Measurements from ENCODE around the gene HRH4.

HRH4 gene

DNA sequence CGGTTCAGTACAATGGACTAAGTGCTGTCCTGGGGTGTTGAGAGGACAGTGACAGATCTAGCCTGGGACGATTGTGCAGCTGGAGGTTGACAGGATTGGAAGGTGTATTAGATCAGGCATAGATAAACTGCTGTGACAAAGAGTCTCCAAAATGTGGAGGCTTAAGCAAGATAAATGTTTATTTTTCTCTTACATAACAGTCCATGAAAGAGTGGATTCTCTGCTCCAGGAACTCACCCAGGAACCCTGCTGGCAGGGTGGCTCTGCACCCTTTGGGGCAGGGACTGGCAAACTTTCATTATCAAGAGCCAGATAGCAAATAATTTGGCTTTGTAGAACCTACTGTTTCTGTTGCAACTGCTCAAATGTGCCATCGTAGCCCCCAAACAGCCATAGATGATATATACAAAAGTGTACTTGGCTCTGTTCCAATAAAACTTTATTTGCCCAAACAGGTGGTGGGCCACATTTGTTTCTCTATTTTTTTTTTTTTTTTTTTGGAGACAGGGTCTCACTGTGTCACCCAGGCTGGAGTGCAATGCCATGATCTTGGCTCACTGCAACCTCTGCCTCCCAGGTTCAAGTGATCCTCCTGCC, 9.7 kb downstream of the HRH4 start:
- H3K9me3 ChIP-seq (ENCODE audit: control insufficient read depth, low read length), result no peaks in the 10 kb centered on the region
- H2AFZ ChIP-seq, result no peak overlapping the region
- no peaks in the 10 kb centered on the region for H3K4me1 ChIP-seq
- H3K9ac ChIP-seq, result no peak overlapping the region
- H3K27me3 ChIP-seq (ENCODE audit: control insufficient read depth, insufficient read depth, low read length), result no peaks in the 10 kb centered on the region
- TF ChIP-seq, protein P1, sequence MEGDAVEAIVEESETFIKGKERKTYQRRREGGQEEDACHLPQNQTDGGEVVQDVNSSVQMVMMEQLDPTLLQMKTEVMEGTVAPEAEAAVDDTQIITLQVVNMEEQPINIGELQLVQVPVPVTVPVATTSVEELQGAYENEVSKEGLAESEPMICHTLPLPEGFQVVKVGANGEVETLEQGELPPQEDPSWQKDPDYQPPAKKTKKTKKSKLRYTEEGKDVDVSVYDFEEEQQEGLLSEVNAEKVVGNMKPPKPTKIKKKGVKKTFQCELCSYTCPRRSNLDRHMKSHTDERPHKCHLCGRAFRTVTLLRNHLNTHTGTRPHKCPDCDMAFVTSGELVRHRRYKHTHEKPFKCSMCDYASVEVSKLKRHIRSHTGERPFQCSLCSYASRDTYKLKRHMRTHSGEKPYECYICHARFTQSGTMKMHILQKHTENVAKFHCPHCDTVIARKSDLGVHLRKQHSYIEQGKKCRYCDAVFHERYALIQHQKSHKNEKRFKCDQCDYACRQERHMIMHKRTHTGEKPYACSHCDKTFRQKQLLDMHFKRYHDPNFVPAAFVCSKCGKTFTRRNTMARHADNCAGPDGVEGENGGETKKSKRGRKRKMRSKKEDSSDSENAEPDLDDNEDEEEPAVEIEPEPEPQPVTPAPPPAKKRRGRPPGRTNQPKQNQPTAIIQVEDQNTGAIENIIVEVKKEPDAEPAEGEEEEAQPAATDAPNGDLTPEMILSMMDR (IDR thresholded peaks at IDR 0.05), result no peak
- H3K4me3 ChIP-seq (ENCODE audit: low read depth, low read length), result no peak overlapping the region
- H3K4me2 ChIP-seq (ENCODE audit: low read length), result no peak overlapping the region
- H3K36me3 ChIP-seq (ENCODE audit: control insufficient read depth, insufficient read depth, low read length), result no peaks in the 10 kb centered on the region
- no peak overlapping the region for H3K27ac ChIP-seq
- H3K79me2 ChIP-seq, result no peaks in the 10 kb centered on the region

DNA sequence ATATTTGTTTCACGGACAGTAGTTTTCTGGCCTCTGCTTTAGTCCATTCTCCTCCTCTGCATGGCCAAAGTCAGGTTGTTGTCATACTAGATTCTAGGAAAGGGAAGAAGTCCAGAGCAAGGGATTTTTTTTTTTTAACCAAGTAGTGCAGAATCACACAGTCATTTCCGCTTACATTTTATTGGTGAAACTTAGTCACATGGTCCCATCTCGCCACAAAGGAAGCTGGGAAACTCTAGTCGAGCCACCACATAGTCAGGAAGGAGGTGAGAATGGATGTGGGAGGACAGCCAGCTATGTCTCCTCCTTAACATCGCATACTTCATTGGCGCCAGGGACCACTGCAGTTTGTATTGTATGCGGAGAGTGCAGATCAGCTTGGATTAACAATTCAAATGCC, 10.4 kb downstream of the HRH4 start:
- no peak overlapping the region for H3K4me3 ChIP-seq (ENCODE audit: low read depth, low read length)
- H2AFZ ChIP-seq, result no peak overlapping the region
- no peak overlapping the region for H3K9ac ChIP-seq
- H3K36me3 ChIP-seq (ENCODE audit: control insufficient read depth, insufficient read depth, low read length), result no peaks in the 10 kb centered on the region
- no peaks in the 10 kb centered on the region for H3K4me1 ChIP-seq
- H3K79me2 ChIP-seq, result no peaks in the 10 kb centered on the region
- H3K27me3 ChIP-seq (ENCODE audit: control insufficient read depth, insufficient read depth, low read length), result no peaks in the 10 kb centered on the region
- no peak overlapping the region for H3K27ac ChIP-seq
- TF ChIP-seq, protein P1 (IDR thresholded peaks at IDR 0.05), result no peak
- no peaks in the 10 kb centered on the region for H3K9me3 ChIP-seq (ENCODE audit: control insufficient read depth, low read length)
- no peak overlapping the region for H3K4me2 ChIP-seq (ENCODE audit: low read length)

DNA sequence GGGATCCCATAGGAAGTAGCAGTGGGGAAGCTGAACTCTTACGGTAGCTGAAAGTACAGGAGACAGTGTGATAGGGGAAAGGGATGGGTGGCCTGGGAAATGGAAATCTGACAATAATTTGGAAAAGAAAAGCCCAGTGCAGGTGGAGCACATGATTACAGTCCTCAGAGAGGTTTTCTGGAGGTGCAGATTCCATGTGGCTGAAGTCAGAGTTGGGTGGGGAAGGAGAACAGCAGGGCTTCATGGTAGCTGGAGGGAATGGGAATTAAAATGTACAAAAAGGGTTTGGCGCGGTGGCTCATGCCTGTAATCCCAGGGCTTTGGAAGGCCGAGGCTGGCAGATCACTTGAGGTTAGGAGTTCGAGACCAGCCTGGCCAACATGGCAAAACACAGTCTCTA, 12.2 kb downstream of the HRH4 start:
- Histone ChIP-seq H3K4me2 (ENCODE audit: low read length) (no peak overlapping the region), H3K27ac (no peak overlapping the region), H3K4me3 (ENCODE audit: low read depth, low read length) (no peak overlapping the region), H3K79me2 (no peaks in the 10 kb centered on the region), H3K4me1 (no peaks in the 10 kb centered on the region), H3K9ac (no peak overlapping the region), H2AFZ (no peak overlapping the region), H3K36me3 (ENCODE audit: control insufficient read depth, insufficient read depth, low read length) (no peaks in the 10 kb centered on the region), H3K9me3 (ENCODE audit: control insufficient read depth, low read length) (no peaks in the 10 kb centered on the region), H3K27me3 (ENCODE audit: control insufficient read depth, insufficient read depth, low read length) (no peaks in the 10 kb centered on the region)
- TF ChIP-seq, protein P1 (IDR thresholded peaks at IDR 0.05), result no peak

DNA sequence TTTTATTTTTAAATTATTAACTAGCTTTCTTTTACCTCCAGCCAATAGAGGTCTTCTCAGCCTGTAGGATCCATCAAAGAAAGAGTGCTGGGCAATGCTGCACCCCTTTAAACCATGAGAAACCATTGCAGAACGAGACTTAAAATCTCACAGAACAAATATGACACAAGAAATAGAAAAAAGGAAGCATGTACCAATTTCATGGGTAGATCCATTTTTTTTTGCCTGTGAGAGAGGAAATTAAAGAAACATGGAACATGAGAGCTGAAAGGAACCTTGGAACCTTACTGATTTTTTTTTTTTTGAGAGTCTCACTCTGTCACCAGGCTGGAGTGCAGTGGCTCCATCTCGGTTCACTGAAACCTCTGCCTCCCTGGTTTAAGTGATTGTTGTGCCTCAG, 14.0 kb downstream of the HRH4 start:
- no peak overlapping the region for H3K9ac ChIP-seq
- H3K4me3 ChIP-seq (ENCODE audit: low read depth, low read length), result no peak overlapping the region
- TF ChIP-seq, protein P1 (IDR thresholded peaks at IDR 0.05), result no peak
- no peaks in the 10 kb centered on the region for H3K4me1 ChIP-seq
- no peaks in the 10 kb centered on the region for H3K79me2 ChIP-seq
- H2AFZ ChIP-seq, result no peak overlapping the region
- H3K9me3 ChIP-seq (ENCODE audit: control insufficient read depth, low read length), result no peaks in the 10 kb centered on the region
- H3K27ac ChIP-seq, result no peak overlapping the region
- H3K4me2 ChIP-seq (ENCODE audit: low read length), result no peak overlapping the region
- H3K27me3 ChIP-seq (ENCODE audit: control insufficient read depth, insufficient read depth, low read length), result no peaks in the 10 kb centered on the region
- H3K36me3 ChIP-seq (ENCODE audit: control insufficient read depth, insufficient read depth, low read length), result no peaks in the 10 kb centered on the region

DNA sequence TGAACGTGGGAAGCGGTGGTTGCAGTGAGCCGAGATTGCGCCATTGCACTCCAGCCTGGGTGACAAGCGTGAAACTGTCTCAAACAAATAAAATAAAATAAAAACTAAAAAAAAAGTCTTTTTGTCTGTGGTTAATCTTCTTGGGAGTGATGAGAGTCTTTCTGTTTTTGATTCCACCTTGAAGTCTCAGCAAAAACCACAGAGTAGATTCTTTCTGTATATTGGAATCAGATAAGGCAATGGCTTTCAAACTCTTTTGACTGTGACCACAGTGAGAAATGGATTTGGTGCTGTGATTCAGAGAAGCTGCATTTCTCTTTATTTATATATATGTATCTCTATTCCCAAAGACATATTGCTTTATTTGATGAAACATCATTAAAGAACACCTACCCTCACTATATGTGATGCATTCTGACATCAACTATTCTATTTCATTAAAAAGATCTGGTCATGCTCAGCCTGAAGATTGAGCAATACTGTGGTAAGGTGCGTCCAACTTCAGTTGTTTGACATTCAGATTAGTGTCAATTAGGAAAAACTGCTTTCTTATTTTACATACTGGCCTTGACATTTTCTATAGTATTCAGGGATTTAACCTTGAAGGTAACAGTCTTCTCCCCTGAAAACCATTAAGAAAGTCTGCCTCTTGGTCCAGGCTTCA, 15.6 kb downstream of the HRH4 start:
- Histone ChIP-seq H3K36me3 (ENCODE audit: control insufficient read depth, insufficient read depth, low read length) (no peaks in the 10 kb centered on the region), H3K27me3 (ENCODE audit: control insufficient read depth, insufficient read depth, low read length) (no peaks in the 10 kb centered on the region), H3K79me2 (no peaks in the 10 kb centered on the region), H2AFZ (no peak overlapping the region), H3K4me3 (ENCODE audit: low read depth, low read length) (no peak overlapping the region), H3K9ac (no peak overlapping the region), H3K9me3 (ENCODE audit: control insufficient read depth, low read length) (no peaks in the 10 kb centered on the region), H3K4me1 (no peaks in the 10 kb centered on the region), H3K27ac (no peak overlapping the region), H3K4me2 (ENCODE audit: low read length) (no peak overlapping the region)
- TF ChIP-seq, protein P1 (IDR thresholded peaks at IDR 0.05), result no peak
